Pancreas (tissue), 10 donors: ENCODE results near the gene SLC41A3. TPM values are rescaled to one million over a fixed set of nuclear protein-coding genes. Genes with fewer than 3 reads are reported as not detected.
"Not testable (repeated sequence)": the region's sequence is repeated elsewhere in the genome, so short reads cannot be mapped to it uniquely, and the experiment has no call there.

Experiments used
- ATAC-seq, 4 donors: fragments of 200-7000 bp; cut with Tn5 transposase; one replicate each; pipeline versions ENCODE4 v1.8.0 to v1.9.1; 2020; ENCODE audit warnings: mild to moderate bottlenecking in 4 of 4, moderate library complexity in 4 of 4
- DNase-seq, 6 donors: peaks; one replicate each; pipeline ENCODE4 v3.0.0-alpha.2; 2020
- FAIRE-seq: peaks from 2 replicates; lab custom pipeline; 2012; peaks lifted over from hg19 to GRCh38; lab: Jason Lieb, UNC
- H3K27ac ChIP-seq, 4 donors: fragments of 200-600 bp; sonication (generic); 1 replicate in 3 of 4; 2 replicates in 1 of 4; pipeline versions ENCODE4 v1.5.0 to v1.8.0; 2020
- H3K27me3 ChIP-seq, 4 donors: fragments of 200-600 bp; one replicate each; pipeline ENCODE4 v1.8.0; 2021
- H3K36me3 ChIP-seq, 3 donors: fragments of 200-600 bp; sonication (generic) in 1 of 3; one replicate each; pipeline versions ENCODE4 v1.5.0 to v1.8.0; 2020 to 2021
- H3K4me1 ChIP-seq, 3 donors: fragments of 200-600 bp; one replicate each; pipeline ENCODE4 v1.8.0; 2021
- H3K4me3 ChIP-seq, 4 donors: fragments of 200-600 bp; sonication (generic) in 2 of 4; one replicate each; pipeline versions ENCODE4 v1.5.0 to v1.8.0; 2020 to 2021
- H3K9me3 ChIP-seq, 4 donors: fragments of 200-600 bp; one replicate each; pipeline ENCODE4 v1.8.0; 2021
- CTCF ChIP-seq, 4 donors: fragments of 200-600 bp; sonication (generic) in 3 of 4; IDR thresholded peaks; one replicate each; pipeline versions ENCODE4 v1.5.0 to v1.8.0; 2021; ENCODE audit warnings: antibody characterized with exemption in 4 of 4
- WGBS, 2 donors: extraction: QIAGEN DNeasy Blood & Tissue Kit; methylation state at CpG; one replicate each; pipeline ENCODE4 v1.1.7; 2013; 5-methylcytosine and 5-hydroxymethylcytosine counted together
- intact Hi-C, 3 donors: fragments of 100-400 bp; cut with DNase I; formaldehyde crosslinking; loops; one replicate each; pipeline versions ENCODE4 v1.11.1 to v1.14.2; 2022
- polyA plus RNA-seq, 2 donors: library from polyadenylated mRNA; stranded (reverse); fragments of 200-250 nt; gene quantifications; one replicate each; pipeline ENCODE4 v1.2.3, GENCODE V29; 2013
- total RNA-seq, 6 donors: library from RNA; stranded (reverse); fragmentation: NEBNext Ultra II Directional in 4 of 6; extraction: Animal tissue kit (Norgen Biotek cat#: 25700) in 4 of 6; gene quantifications; one replicate each; pipeline versions ENCODE4 v1.2.1 to v1.2.4, GENCODE V29; 2021 to 2023
- donor health status: healthy with polysubstance abuse.
- donor health status: DM: no; HTN: no; CAD: no; lungs with moderate emphysema.
- donor health status: DM: no; HTN: no; CAD: no.
- donor health status: control.
- donor health status: control.
- donor health status: Bipolar disorder and iron deficiency.
- donor health status: DM: yes; HTN: yes; CAD: no.
- donor health status: DM: no; HTN: no; CAD: no.
- donor health status: DM: no; HTN: no; CAD: no.
- donor health status: DM: yes; HTN: yes; CAD: no.

Gene SLC41A3
- total and polyA plus RNA-seq, 8 donors: 19.4 to 38.1 (median 31.1) TPM

GRCh38 chr3:126101521-126101982 is 17.6 kb upstream of the SLC41A3 start:
- 89 to 92% methylated on average over 10 of the region's 10 CpGs for WGBS, 2 donors
- no peaks in the 10 kb centered on the region for H3K27me3 ChIP-seq
- intact Hi-C loops: no loop called here
- H3K27ac ChIP-seq: no peak overlapping the region
- no peak for DNase-seq
- no peaks in the 10 kb centered on the region for H3K36me3 ChIP-seq
- no peak for TF ChIP-seq CTCF (IDR thresholded peaks at IDR 0.05)
- H3K9me3 ChIP-seq: no peaks in the 10 kb centered on the region
- no peak overlapping the region for H3K4me3 ChIP-seq
- H3K4me1 ChIP-seq: no peaks in the 10 kb centered on the region
- no peak for FAIRE-seq
- ATAC-seq: no peak

GRCh38 chr3:126100634-126101301 is 16.8 kb upstream of the SLC41A3 start:
- peak in 1 of 6 donors; percentile 55 for DNase-seq

GRCh38 chr3:126100269-126100633 is 16.3 kb upstream of the SLC41A3 start:
- FAIRE-seq: no peak
- no peak for TF ChIP-seq CTCF (IDR thresholded peaks at IDR 0.05)
- Histone ChIP-seq H3K27ac (no peak overlapping the region), H3K4me1 (no peaks in the 10 kb centered on the region), H3K9me3 (no peaks in the 10 kb centered on the region), H3K36me3 (no peaks in the 10 kb centered on the region), H3K27me3 (no peaks in the 10 kb centered on the region), H3K4me3 (no peak overlapping the region)
- ATAC-seq: no peak
- intact Hi-C loops: no loop called here
- DNase-seq: no peak
- WGBS, 2 donors: 89 to 91% methylated on average over 4 of the region's 4 CpGs

More at GRCh38 chr3:126100634-126101301, 16.8 kb upstream of the SLC41A3 start:
- 82% methylated on average over 18 of the region's 18 CpGs for WGBS, 2 donors
- Histone ChIP-seq H3K27me3 (no peaks in the 10 kb centered on the region), H3K4me1 (no peaks in the 10 kb centered on the region), H3K9me3 (no peaks in the 10 kb centered on the region), H3K36me3 (no peaks in the 10 kb centered on the region), H3K4me3 (no peak overlapping the region), H3K27ac (no peak overlapping the region)
- no peak for TF ChIP-seq CTCF (IDR thresholded peaks at IDR 0.05)
- no peak for ATAC-seq
- intact Hi-C loops: no loop called here
- no peak for FAIRE-seq

- Histone ChIP-seq H3K36me3 (no peaks in the 10 kb centered on the region), H3K4me1 (no peaks in the 10 kb centered on the region), H3K27me3 (no peaks in the 10 kb centered on the region), H3K4me3 (no peak overlapping the region), H3K9me3 (no peaks in the 10 kb centered on the region), H3K27ac (no peak overlapping the region)
- no peak for TF ChIP-seq CTCF (IDR thresholded peaks at IDR 0.05)
- intact Hi-C loops: no loop called here
- DNase-seq (no peak), FAIRE-seq (no peak), ATAC-seq (no peak)
- 91 to 95% methylated on average over 2 of the region's 2 CpGs for WGBS, 2 donors
Observed at GRCh38 chr3:126098391-126098858, 14.5 kb upstream of the SLC41A3 start.

GRCh38 chr3:126097801-126098200 is 13.9 kb upstream of the SLC41A3 start:
- Histone ChIP-seq H3K27me3 (no peaks in the 10 kb centered on the region), H3K36me3 (no peaks in the 10 kb centered on the region), H3K4me3 (no peak overlapping the region), H3K9me3 (no peaks in the 10 kb centered on the region), H3K27ac (no peak overlapping the region), H3K4me1 (no peaks in the 10 kb centered on the region)
- TF ChIP-seq CTCF (IDR thresholded peaks at IDR 0.05): no peak
- intact Hi-C loops: no loop called here
- no peak for FAIRE-seq
- DNase-seq: no peak
- ATAC-seq: no peak

- H3K9me3 ChIP-seq, H3K36me3 ChIP-seq, DNase-seq, H3K4me3 ChIP-seq, H3K27me3 ChIP-seq, H3K4me1 ChIP-seq, intact Hi-C loops, FAIRE-seq, ATAC-seq, H3K27ac ChIP-seq: not testable (repeated sequence)
- WGBS, 2 donors: 69 to 81% methylated on average over 6 of the region's 6 CpGs
Observed at GRCh38 chr3:126096274-126096673, 12.3 kb upstream of the SLC41A3 start.

- ATAC-seq, H3K27ac ChIP-seq, DNase-seq, intact Hi-C loops, H3K4me3 ChIP-seq, H3K36me3 ChIP-seq, H3K27me3 ChIP-seq, H3K9me3 ChIP-seq, FAIRE-seq, H3K4me1 ChIP-seq: not testable (repeated sequence)
- 75 to 84% methylated on average over 5 of the region's 5 CpGs for WGBS, 2 donors
Observed at GRCh38 chr3:126092128-126092527, 8.2 kb upstream of the SLC41A3 start.
